ENCODE data around the gene ZNF564.
"Not testable (repeated sequence)": the region's sequence is repeated elsewhere in the genome, so short reads cannot be mapped to it uniquely, and the experiment has no call there.

Gene ZNF564

GRCh38 chr19:12495002-12495802 is 56.1 kb downstream of the ZNF564 start:
- H3K27me3 ChIP-seq (ENCODE audit: control insufficient read depth, insufficient read depth, low read length) = peaks cover 3% of the 10 kb centered on the region
- H3K4me1 ChIP-seq (ENCODE audit: control insufficient read depth, insufficient read depth, low read length) = no peaks in the 10 kb centered on the region
- no peaks in the 10 kb centered on the region for H3K9me3 ChIP-seq (ENCODE audit: control insufficient read depth, insufficient read depth, low read length)
- peak overlapping the region; percentile 62 for H3K9ac ChIP-seq (ENCODE audit: low read depth, low read length)
- peak overlapping the region; percentile 65 for H3K4me3 ChIP-seq (ENCODE audit: low read depth, low read length)
- H3K36me3 ChIP-seq (ENCODE audit: control insufficient read depth, insufficient read depth, low read length) = no peaks in the 10 kb centered on the region

DNA sequence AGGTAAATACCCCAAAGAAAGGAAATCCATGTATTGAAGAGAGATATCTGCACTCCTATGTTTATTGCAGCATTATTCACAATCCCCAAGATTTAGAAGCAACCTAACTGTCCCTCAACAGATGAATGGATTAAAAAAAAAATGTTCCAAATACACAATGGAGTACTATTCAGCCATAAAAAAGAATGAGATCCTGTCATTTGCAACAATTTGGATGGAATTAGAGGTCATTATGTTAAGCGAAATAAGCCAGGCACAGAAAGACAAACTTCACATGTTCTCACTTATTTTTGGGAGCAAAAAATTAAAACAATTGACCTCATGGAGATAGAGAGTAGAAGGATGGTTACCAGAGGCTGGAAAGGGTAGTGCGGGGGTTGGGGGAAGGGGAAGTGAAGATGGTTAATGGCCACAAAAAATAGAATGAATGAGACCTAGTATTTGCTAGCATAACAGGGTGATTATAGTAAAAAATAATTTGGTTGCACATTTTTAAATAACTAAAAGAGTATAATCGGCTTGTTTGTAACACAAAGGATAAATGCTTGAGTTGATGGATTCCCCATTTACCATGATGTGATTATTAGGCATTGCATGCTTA is 56.9 kb downstream of the ZNF564 start:
- Histone ChIP-seq H3K4me3 (ENCODE audit: low read depth, low read length) (peak overlapping the region; percentile 65), H3K9ac (ENCODE audit: low read depth, low read length) (no peak overlapping the region), H3K4me1 (ENCODE audit: control insufficient read depth, insufficient read depth, low read length) (no peaks in the 10 kb centered on the region), H3K36me3 (ENCODE audit: control insufficient read depth, insufficient read depth, low read length) (no peaks in the 10 kb centered on the region), H3K27me3 (ENCODE audit: control insufficient read depth, insufficient read depth, low read length) (peaks cover 3% of the 10 kb centered on the region), H3K9me3 (ENCODE audit: control insufficient read depth, insufficient read depth, low read length) (no peaks in the 10 kb centered on the region)

- not testable (repeated sequence) for H3K4me1 ChIP-seq (ENCODE audit: control insufficient read depth, insufficient read depth, low read length)
Measured at GRCh38 chr19:12486265-12486783, 65.0 kb downstream of the ZNF564 start.

GRCh38 chr19:12485571-12485970 is 65.7 kb downstream of the ZNF564 start:
- Histone ChIP-seq H3K27me3 (ENCODE audit: control insufficient read depth, insufficient read depth, low read length) (peaks cover 9% of the 10 kb centered on the region), H3K36me3 (ENCODE audit: control insufficient read depth, insufficient read depth, low read length) (no peaks in the 10 kb centered on the region), H3K9me3 (ENCODE audit: control insufficient read depth, insufficient read depth, low read length) (no peaks in the 10 kb centered on the region), H3K4me1 (ENCODE audit: control insufficient read depth, insufficient read depth, low read length) (no peaks in the 10 kb centered on the region), H3K9ac (ENCODE audit: low read depth, low read length) (no peak overlapping the region), H3K4me3 (ENCODE audit: low read depth, low read length) (peak overlapping the region; percentile 72)

More at GRCh38 chr19:12486265-12486783, 65.0 kb downstream of the ZNF564 start:
- H3K36me3 ChIP-seq (ENCODE audit: control insufficient read depth, insufficient read depth, low read length); H3K9me3 ChIP-seq (ENCODE audit: control insufficient read depth, insufficient read depth, low read length); H3K9ac ChIP-seq (ENCODE audit: low read depth, low read length); H3K4me3 ChIP-seq (ENCODE audit: low read depth, low read length); H3K27me3 ChIP-seq (ENCODE audit: control insufficient read depth, insufficient read depth, low read length): not testable (repeated sequence)

GRCh38 chr19:12485052-12485416 is 66.2 kb downstream of the ZNF564 start:
- Histone ChIP-seq H3K27me3 (ENCODE audit: control insufficient read depth, insufficient read depth, low read length) (peaks cover 9% of the 10 kb centered on the region), H3K4me3 (ENCODE audit: low read depth, low read length) (peak overlapping the region; percentile 72), H3K9ac (ENCODE audit: low read depth, low read length) (no peak overlapping the region), H3K36me3 (ENCODE audit: control insufficient read depth, insufficient read depth, low read length) (no peaks in the 10 kb centered on the region), H3K4me1 (ENCODE audit: control insufficient read depth, insufficient read depth, low read length) (no peaks in the 10 kb centered on the region), H3K9me3 (ENCODE audit: control insufficient read depth, insufficient read depth, low read length) (no peaks in the 10 kb centered on the region)

GRCh38 chr19:12484371-12485051 is 66.8 kb downstream of the ZNF564 start, which contains the start of gene ZNF709:
ZNF709 (minus strand) TSS chr19:12484816; CDS start chr19:12484657, 159 bp downstream.
- H3K9me3 ChIP-seq (ENCODE audit: control insufficient read depth, insufficient read depth, low read length) = no peaks in the 10 kb centered on the region
- peaks cover 9% of the 10 kb centered on the region for H3K27me3 ChIP-seq (ENCODE audit: control insufficient read depth, insufficient read depth, low read length)
- peak within 1 kb of the TSS; percentile 89 for H3K9ac ChIP-seq (ENCODE audit: low read depth, low read length)
- H3K36me3 ChIP-seq (ENCODE audit: control insufficient read depth, insufficient read depth, low read length) = no peaks in the 10 kb centered on the region
- H3K4me3 ChIP-seq (ENCODE audit: low read depth, low read length) = peak within 1 kb of the TSS; percentile 72
- no peaks in the 10 kb centered on the region for H3K4me1 ChIP-seq (ENCODE audit: control insufficient read depth, insufficient read depth, low read length)

DNA sequence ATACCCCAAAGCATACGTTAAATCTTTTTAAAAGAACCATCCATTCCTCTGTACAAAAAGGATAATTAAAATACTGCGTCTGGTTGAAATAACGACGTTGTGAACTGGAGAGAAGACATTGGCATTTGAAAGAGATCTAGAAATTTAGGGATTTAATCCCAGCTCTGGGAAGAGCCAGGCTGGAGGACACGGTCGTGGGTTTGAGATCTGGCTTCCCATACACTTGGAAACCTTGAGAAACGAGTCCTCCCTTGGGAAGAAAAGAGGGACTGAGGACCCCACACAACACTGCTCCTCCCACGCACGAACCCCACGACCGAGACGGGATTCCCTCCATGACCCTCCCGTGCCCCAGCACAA is 67.3 kb downstream of the ZNF564 start:
- Histone ChIP-seq H3K4me3 (ENCODE audit: low read depth, low read length) (peak overlapping the region; percentile 72), H3K9me3 (ENCODE audit: control insufficient read depth, insufficient read depth, low read length) (no peaks in the 10 kb centered on the region), H3K9ac (ENCODE audit: low read depth, low read length) (peak overlapping the region; percentile 89), H3K27me3 (ENCODE audit: control insufficient read depth, insufficient read depth, low read length) (peaks cover 9% of the 10 kb centered on the region), H3K4me1 (ENCODE audit: control insufficient read depth, insufficient read depth, low read length) (no peaks in the 10 kb centered on the region), H3K36me3 (ENCODE audit: control insufficient read depth, insufficient read depth, low read length) (no peaks in the 10 kb centered on the region)

DNA sequence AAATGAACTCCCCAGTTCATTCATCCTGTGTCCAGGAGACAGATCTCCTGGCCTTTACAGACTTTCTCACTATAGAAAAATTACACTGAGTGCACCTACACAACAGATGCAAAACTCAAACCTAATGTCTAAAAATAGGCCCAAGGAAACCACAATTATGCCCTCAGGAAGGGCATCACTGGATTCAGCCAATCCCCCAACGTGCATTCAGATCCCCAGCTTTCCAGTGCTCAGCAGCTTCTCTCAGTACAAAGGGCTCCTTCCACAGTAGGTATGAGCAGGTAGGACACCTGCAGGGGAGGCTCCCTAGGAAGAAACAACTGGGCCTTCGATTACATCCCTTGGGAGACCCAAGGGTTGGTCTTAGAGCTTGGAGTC is 68.8 kb downstream of the ZNF564 start:
- Histone ChIP-seq H3K9me3 (ENCODE audit: control insufficient read depth, insufficient read depth, low read length) (no peaks in the 10 kb centered on the region), H3K4me1 (ENCODE audit: control insufficient read depth, insufficient read depth, low read length) (no peaks in the 10 kb centered on the region), H3K36me3 (ENCODE audit: control insufficient read depth, insufficient read depth, low read length) (no peaks in the 10 kb centered on the region), H3K9ac (ENCODE audit: low read depth, low read length) (no peak overlapping the region), H3K4me3 (ENCODE audit: low read depth, low read length) (no peak overlapping the region), H3K27me3 (ENCODE audit: control insufficient read depth, insufficient read depth, low read length) (peaks cover 9% of the 10 kb centered on the region)

GRCh38 chr19:12481781-12482508 is 69.3 kb downstream of the ZNF564 start:
- no peaks in the 10 kb centered on the region for H3K4me1 ChIP-seq (ENCODE audit: control insufficient read depth, insufficient read depth, low read length)
- H3K4me3 ChIP-seq (ENCODE audit: low read depth, low read length) = no peak overlapping the region
- no peak overlapping the region for H3K9ac ChIP-seq (ENCODE audit: low read depth, low read length)

DNA sequence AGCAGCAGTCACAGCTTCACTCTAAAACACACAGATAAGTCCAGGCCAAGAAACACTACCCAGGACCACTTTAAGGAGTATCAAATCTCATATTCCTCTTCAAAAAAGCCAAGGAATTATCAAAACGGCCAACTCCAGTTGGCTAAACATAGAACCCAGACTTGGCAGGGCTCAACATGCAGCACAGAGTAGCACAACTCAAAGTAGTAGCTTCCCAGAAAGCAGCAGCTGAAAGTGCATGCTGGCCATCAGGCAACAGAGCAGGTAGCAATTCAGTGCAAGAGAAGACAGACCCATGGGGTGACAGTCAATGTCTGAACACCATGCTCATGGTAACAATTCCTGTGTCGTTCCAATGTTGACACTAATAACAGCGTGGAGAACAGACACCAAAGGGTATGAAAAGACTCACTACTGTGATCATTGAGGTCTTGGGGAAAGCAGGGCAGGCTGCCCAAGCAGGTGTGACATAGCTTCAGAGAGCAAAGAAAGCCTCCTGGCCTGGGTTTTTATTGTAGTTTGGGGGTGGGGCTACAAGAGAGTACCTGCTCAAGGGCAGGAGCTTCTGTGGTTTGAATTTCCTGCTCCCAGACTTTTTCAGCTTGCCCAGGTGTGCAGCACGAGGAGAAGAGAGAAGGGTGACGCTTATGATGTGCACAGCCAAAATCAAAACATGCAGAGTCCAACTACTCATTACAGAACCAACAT is 72.9 kb downstream of the ZNF564 start:
- H3K4me3 ChIP-seq (ENCODE audit: low read depth, low read length) = no peak overlapping the region
- no peaks in the 10 kb centered on the region for H3K4me1 ChIP-seq (ENCODE audit: control insufficient read depth, insufficient read depth, low read length)
- no peaks in the 10 kb centered on the region for H3K9me3 ChIP-seq (ENCODE audit: control insufficient read depth, insufficient read depth, low read length)
- no peak overlapping the region for H3K9ac ChIP-seq (ENCODE audit: low read depth, low read length)
- H3K36me3 ChIP-seq (ENCODE audit: control insufficient read depth, insufficient read depth, low read length) = no peaks in the 10 kb centered on the region
- no peaks in the 10 kb centered on the region for H3K27me3 ChIP-seq (ENCODE audit: control insufficient read depth, insufficient read depth, low read length)

More at GRCh38 chr19:12481781-12482508, 69.3 kb downstream of the ZNF564 start:
- no peaks in the 10 kb centered on the region for H3K36me3 ChIP-seq (ENCODE audit: control insufficient read depth, insufficient read depth, low read length)
- peaks cover 9% of the 10 kb centered on the region for H3K27me3 ChIP-seq (ENCODE audit: control insufficient read depth, insufficient read depth, low read length)
- H3K9me3 ChIP-seq (ENCODE audit: control insufficient read depth, insufficient read depth, low read length) = no peaks in the 10 kb centered on the region
